WTC11 (cell line): ENCODE results near the gene TAF13. TPM values are rescaled to one million over a fixed set of nuclear protein-coding genes. Genes with fewer than 3 reads are reported as not detected.

Source experiments
- total RNA-seq: library from RNA; stranded (reverse); gene quantifications from 3 replicates; pipeline ENCODE4 v1.2.3, GENCODE V29; 2021

The TAF13 gene
- total RNA-seq, 1 experiment from 2014 or later: 43.0 TPM

Other genes with a start within 250 kb of the TAF13 start
- not detected in 3 replicates for gene AKNAD1, start 218.9 kb downstream of the TAF13 start, total RNA-seq
- 18.4 to 23.7 TPM (median 22.6 TPM) in 3 replicates for gene GPSM2, start 199.0 kb downstream of the TAF13 start, total RNA-seq
- 25.1 to 27.4 TPM (median 25.7 TPM) in 3 replicates for gene CLCC1, start 112.5 kb downstream of the TAF13 start, total RNA-seq
- gene WDR47, start 33.9 kb downstream of the TAF13 start, total RNA-seq: 6.9 to 8.0 TPM (median 7.0 TPM) in 3 replicates
- 15.6 to 18.7 TPM (median 16.0 TPM) in 3 replicates for gene TMEM167B, start 14.8 kb upstream of the TAF13 start, total RNA-seq
- 1.1 to 1.5 TPM (median 1.3 TPM) in 3 replicates for gene ELAPOR1, start 38.1 kb upstream of the TAF13 start, total RNA-seq
- gene SARS1, start 137.9 kb upstream of the TAF13 start, total RNA-seq: 126 to 149 TPM (median 129 TPM) in 3 replicates
- 26.8 to 31.3 TPM (median 28.2 TPM) in 3 replicates for gene CELSR2, start 173.5 kb upstream of the TAF13 start, total RNA-seq
- gene PSRC1, start 207.1 kb upstream of the TAF13 start, total RNA-seq: 56.9 to 68.4 TPM (median 64.1 TPM) in 3 replicates
- gene MYBPHL, start 231.0 kb upstream of the TAF13 start, total RNA-seq: 0.23 to 1.2 TPM (median 0.94 TPM) in 3 replicates